Panc1 (cell line): Measurements from ENCODE around the gene YWHAQ. TPM values are rescaled to one million over a fixed set of nuclear protein-coding genes. Genes with fewer than 3 reads are reported as not detected.

Experiments
- ATAC-seq: fragments of 200-7000 bp; cut with Tn5 transposase; 2 replicates; pipeline ENCODE4 v1.9.1; 2020; ENCODE audit warnings: mild to moderate bottlenecking, moderate library complexity
- BruUV-seq: library from RNA; stranded (reverse); fragments of 400-500 nt; replicated peaks from 2 replicates; lab custom pipeline; 2021; lab: Mats Ljungman, UMichigan
- CTCF ChIA-PET: fragments of 300-600 bp; sonication (Branson Sonifier 250); formaldehyde crosslinking; loops from one replicate; lab custom pipeline; 2022; ENCODE audit warnings: antibody characterized with exemption; lab: Charles Lee
- POLR2A ChIA-PET: fragments of 300-600 bp; sonication (Branson Sonifier 250); formaldehyde crosslinking; loops from one replicate; lab custom pipeline; 2022; ENCODE audit warnings: antibody characterized with exemption; lab: Charles Lee
- DNase-seq: peaks from one replicate; pipeline ENCODE4 v3.0.0-alpha.2; 2010; ENCODE audit warnings: low read depth, low spot score
- H3K27ac ChIP-seq: 2 replicates; pipeline ENCODE4 v1.5.1; 2011; ENCODE audit warnings: mild to moderate bottlenecking, low read length, inconsistent platforms
- H3K27me3 ChIP-seq: fragments of 200-500 bp; sonication (Bioruptor generic); 2 replicates; pipeline ENCODE4 v1.6.0; 2014; ENCODE audit warnings: low read length, inconsistent platforms; ENCODE audit not compliant: control insufficient read depth, insufficient read depth
- H3K36me3 ChIP-seq: fragments of 200-500 bp; sonication (Bioruptor generic); 2 replicates; pipeline ENCODE4 v1.5.1; 2014; ENCODE audit warnings: inconsistent platforms, mild to moderate bottlenecking, low read length, moderate library complexity; ENCODE audit not compliant: control insufficient read depth, insufficient read depth
- H3K4me1 ChIP-seq: 2 replicates; pipeline ENCODE4 v1.5.1; 2011; ENCODE audit warnings: inconsistent platforms, mild to moderate bottlenecking, low read length, moderate library complexity; ENCODE audit not compliant: control insufficient read depth, insufficient read depth
- H3K4me3 ChIP-seq, 2 experiments: 2 replicates each; pipeline ENCODE4 v1.5.1; 2011 to 2012; ENCODE audit warnings: low read depth in 2 of 2, low read length in 2 of 2, mild to moderate bottlenecking in 2 of 2, inconsistent platforms in 1 of 2, moderate library complexity in 1 of 2
- H3K9me3 ChIP-seq: fragments of 200-500 bp; sonication (Bioruptor generic); 2 replicates; pipeline ENCODE4 v1.5.1; 2014; ENCODE audit warnings: low read depth, mild to moderate bottlenecking, inconsistent platforms, low read length, moderate library complexity; ENCODE audit not compliant: control insufficient read depth, insufficient read depth
- POLR2AphosphoS5 ChIP-seq: IDR thresholded peaks from 2 replicates; pipeline ENCODE4 v1.6.1; 2012; ENCODE audit warnings: mild to moderate bottlenecking, low read depth, low read length, moderate library complexity
- SIN3A ChIP-seq: IDR thresholded peaks from 2 replicates; pipeline ENCODE4 v1.6.1; 2012; ENCODE audit warnings: low read depth, mild to moderate bottlenecking, low read length, moderate library complexity, borderline replicate concordance; ENCODE audit not compliant: insufficient read depth
- TCF7L2 ChIP-seq: IDR thresholded peaks from 2 replicates; pipeline ENCODE4 v1.6.1; 2011; ENCODE audit warnings: mild to moderate bottlenecking, low read depth, low read length, inconsistent platforms
- in situ Hi-C: cut with HindIII; loops from 2 replicates; pipeline ENCODE4 v1.10.0; 2016; ENCODE audit warnings: low sequenced_read_pairs, low pct_unique_long_range_greater_than_20kb
- intact Hi-C: fragments of 100-400 bp; cut with micrococcal nuclease; formaldehyde crosslinking; loops from one replicate; pipeline ENCODE4 v1.10.0; 2022; ENCODE audit not compliant: unreplicated experiment
- total RNA-seq: library from RNA; stranded (reverse); gene quantifications from one replicate; pipeline ENCODE4 v1.2.1, GENCODE V29; 2021; ENCODE audit not compliant: unreplicated experiment
- TF ChIP-seq, protein P1 (sequence below): fragments of 450-650 bp; IDR thresholded peaks from 2 replicates; pipeline ENCODE4 v1.5.1; 2017; ENCODE audit warnings: mild to moderate bottlenecking
- TF ChIP-seq, protein P2 (sequence below), 2 experiments: IDR thresholded peaks; 2 replicates each; pipeline ENCODE4 v1.6.1; 2011 to 2012; ENCODE audit warnings: low read depth in 2 of 2, control low read depth in 1 of 2, low read length in 1 of 2, mild to moderate bottlenecking in 1 of 2, moderate library complexity in 1 of 2; ENCODE audit not compliant: insufficient read depth in 1 of 2

The YWHAQ gene
- total RNA-seq, 1 experiment from 2014 or later: 683 TPM

- Histone ChIP-seq H3K4me1 (peaks cover 26% of the 10 kb centered on the region), H3K9me3 (no peaks in the 10 kb centered on the region), H3K27ac (no peak overlapping the region), H3K36me3 (no peaks in the 10 kb centered on the region), H3K4me3 (no peak overlapping the region), H3K27me3 (no peaks in the 10 kb centered on the region)
- DNase-seq (no peak), ATAC-seq (no peak)
- POLR2A ChIA-PET: interaction anchor here (0.6 kb wide), 1 partner anchor 8 kb away, joined by 3 read pairs; no protein-coding TSS in a partner anchor
- CTCF ChIA-PET: no interaction called here
- intact Hi-C loops: no loop called here
- in situ Hi-C loops: no loop called here
- BruUV-seq: no TSS peak
- no peak for TF ChIP-seq POLR2AphosphoS5
- TF ChIP-seq, protein P1, sequence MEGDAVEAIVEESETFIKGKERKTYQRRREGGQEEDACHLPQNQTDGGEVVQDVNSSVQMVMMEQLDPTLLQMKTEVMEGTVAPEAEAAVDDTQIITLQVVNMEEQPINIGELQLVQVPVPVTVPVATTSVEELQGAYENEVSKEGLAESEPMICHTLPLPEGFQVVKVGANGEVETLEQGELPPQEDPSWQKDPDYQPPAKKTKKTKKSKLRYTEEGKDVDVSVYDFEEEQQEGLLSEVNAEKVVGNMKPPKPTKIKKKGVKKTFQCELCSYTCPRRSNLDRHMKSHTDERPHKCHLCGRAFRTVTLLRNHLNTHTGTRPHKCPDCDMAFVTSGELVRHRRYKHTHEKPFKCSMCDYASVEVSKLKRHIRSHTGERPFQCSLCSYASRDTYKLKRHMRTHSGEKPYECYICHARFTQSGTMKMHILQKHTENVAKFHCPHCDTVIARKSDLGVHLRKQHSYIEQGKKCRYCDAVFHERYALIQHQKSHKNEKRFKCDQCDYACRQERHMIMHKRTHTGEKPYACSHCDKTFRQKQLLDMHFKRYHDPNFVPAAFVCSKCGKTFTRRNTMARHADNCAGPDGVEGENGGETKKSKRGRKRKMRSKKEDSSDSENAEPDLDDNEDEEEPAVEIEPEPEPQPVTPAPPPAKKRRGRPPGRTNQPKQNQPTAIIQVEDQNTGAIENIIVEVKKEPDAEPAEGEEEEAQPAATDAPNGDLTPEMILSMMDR: no peak
- TF ChIP-seq SIN3A: no peak
- no peak for TF ChIP-seq TCF7L2
- TF ChIP-seq, protein P2, sequence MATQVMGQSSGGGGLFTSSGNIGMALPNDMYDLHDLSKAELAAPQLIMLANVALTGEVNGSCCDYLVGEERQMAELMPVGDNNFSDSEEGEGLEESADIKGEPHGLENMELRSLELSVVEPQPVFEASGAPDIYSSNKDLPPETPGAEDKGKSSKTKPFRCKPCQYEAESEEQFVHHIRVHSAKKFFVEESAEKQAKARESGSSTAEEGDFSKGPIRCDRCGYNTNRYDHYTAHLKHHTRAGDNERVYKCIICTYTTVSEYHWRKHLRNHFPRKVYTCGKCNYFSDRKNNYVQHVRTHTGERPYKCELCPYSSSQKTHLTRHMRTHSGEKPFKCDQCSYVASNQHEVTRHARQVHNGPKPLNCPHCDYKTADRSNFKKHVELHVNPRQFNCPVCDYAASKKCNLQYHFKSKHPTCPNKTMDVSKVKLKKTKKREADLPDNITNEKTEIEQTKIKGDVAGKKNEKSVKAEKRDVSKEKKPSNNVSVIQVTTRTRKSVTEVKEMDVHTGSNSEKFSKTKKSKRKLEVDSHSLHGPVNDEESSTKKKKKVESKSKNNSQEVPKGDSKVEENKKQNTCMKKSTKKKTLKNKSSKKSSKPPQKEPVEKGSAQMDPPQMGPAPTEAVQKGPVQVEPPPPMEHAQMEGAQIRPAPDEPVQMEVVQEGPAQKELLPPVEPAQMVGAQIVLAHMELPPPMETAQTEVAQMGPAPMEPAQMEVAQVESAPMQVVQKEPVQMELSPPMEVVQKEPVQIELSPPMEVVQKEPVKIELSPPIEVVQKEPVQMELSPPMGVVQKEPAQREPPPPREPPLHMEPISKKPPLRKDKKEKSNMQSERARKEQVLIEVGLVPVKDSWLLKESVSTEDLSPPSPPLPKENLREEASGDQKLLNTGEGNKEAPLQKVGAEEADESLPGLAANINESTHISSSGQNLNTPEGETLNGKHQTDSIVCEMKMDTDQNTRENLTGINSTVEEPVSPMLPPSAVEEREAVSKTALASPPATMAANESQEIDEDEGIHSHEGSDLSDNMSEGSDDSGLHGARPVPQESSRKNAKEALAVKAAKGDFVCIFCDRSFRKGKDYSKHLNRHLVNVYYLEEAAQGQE (IDR thresholded peaks at IDR 0.05; ENCODE audit: insufficient read depth in 1 of 2, low read depth in 2 of 2, low read length in 1 of 2): no peak
Observed at GRCh38 chr2:9673914-9674481, 43.2 kb upstream of the YWHAQ start.

GRCh38 chr2:9668687-9669345 is 38.0 kb upstream of the YWHAQ start:
- Histone ChIP-seq H3K9me3 (no peaks in the 10 kb centered on the region), H3K36me3 (no peaks in the 10 kb centered on the region), H3K27me3 (no peaks in the 10 kb centered on the region), H3K4me1 (peaks cover 41% of the 10 kb centered on the region), H3K4me3 (no peak overlapping the region), H3K27ac (peak overlapping the region; percentile 69)
- no TSS peak for BruUV-seq
- in situ Hi-C loops: no loop called here
- ChIA-PET CTCF (no interaction called here), POLR2A (no interaction called here)
- DNase-seq (no peak), ATAC-seq (0 out of 2 replicates have a peak, but pooled peaks have one; percentile 10)
- TF ChIP-seq TCF7L2 (no peak), POLR2AphosphoS5 (no peak), SIN3A (no peak)
- TF ChIP-seq, protein P2 (IDR thresholded peaks at IDR 0.05; ENCODE audit: insufficient read depth in 1 of 2, low read depth in 2 of 2, low read length in 1 of 2): no peak; a peak in 1 of 4 replicates
- TF ChIP-seq, protein P1: no peak
- intact Hi-C loops: no loop called here
